ENCODE results near the gene AEBP2.

AEBP2 gene

GRCh38 chr12:19419086-19419485, 20.2 kb upstream of the AEBP2 start:
- H3K9me3 ChIP-seq (ENCODE audit: low read length) = no peaks in the 10 kb centered on the region

GRCh38 chr12:19421503-19422282, 17.6 kb upstream of the AEBP2 start:
- no peaks in the 10 kb centered on the region for H3K9me3 ChIP-seq (ENCODE audit: low read length)
- H3K9ac ChIP-seq (ENCODE audit: low read length) = no peak overlapping the region
- no peak overlapping the region for H2AFZ ChIP-seq (ENCODE audit: low read length)
- TF ChIP-seq EZH2 (IDR thresholded peaks at IDR 0.05; ENCODE audit: borderline replicate concordance, low read length) (no peak), CTCF (IDR thresholded peaks at IDR 0.05; ENCODE audit: low read length) (no peak)
- no peaks in the 10 kb centered on the region for H3K79me2 ChIP-seq (ENCODE audit: insufficient read depth, low read length)
- no peaks in the 10 kb centered on the region for H3K4me1 ChIP-seq (ENCODE audit: insufficient read depth, low read length, severe bottlenecking)
- no peak overlapping the region for H3K4me2 ChIP-seq (ENCODE audit: low read length)
- H3F3A ChIP-seq (ENCODE audit: insufficient read depth, low read length) = no peaks in the 10 kb centered on the region
- no peaks in the 10 kb centered on the region for H3K27me3 ChIP-seq (ENCODE audit: insufficient read depth, low read length)
- no peak overlapping the region for H3K27ac ChIP-seq (ENCODE audit: low read depth, low read length, poor library complexity, severe bottlenecking)
- no peak overlapping the region for H3K4me3 ChIP-seq (ENCODE audit: low read depth, low read length, poor library complexity, severe bottlenecking)
- no peaks in the 10 kb centered on the region for H3K9me2 ChIP-seq (ENCODE audit: low read depth, low read length)
- no peaks in the 10 kb centered on the region for H3K36me3 ChIP-seq (ENCODE audit: insufficient read depth, low read length)
- no peaks in the 10 kb centered on the region for H4K20me1 ChIP-seq (ENCODE audit: insufficient read depth, low read length)

More at GRCh38 chr12:19419086-19419485, 20.2 kb upstream of the AEBP2 start:
- Histone ChIP-seq H3K27ac (ENCODE audit: low read depth, low read length, poor library complexity, severe bottlenecking) (no peak overlapping the region), H2AFZ (ENCODE audit: low read length) (no peak overlapping the region), H3K9me2 (ENCODE audit: low read depth, low read length) (no peaks in the 10 kb centered on the region), H3K4me1 (ENCODE audit: insufficient read depth, low read length, severe bottlenecking) (no peaks in the 10 kb centered on the region), H3K36me3 (ENCODE audit: insufficient read depth, low read length) (no peaks in the 10 kb centered on the region), H3K4me2 (ENCODE audit: low read length) (no peak overlapping the region), H4K20me1 (ENCODE audit: insufficient read depth, low read length) (no peaks in the 10 kb centered on the region), H3K79me2 (ENCODE audit: insufficient read depth, low read length) (no peaks in the 10 kb centered on the region), H3K4me3 (ENCODE audit: low read depth, low read length, poor library complexity, severe bottlenecking) (no peak overlapping the region), H3K27me3 (ENCODE audit: insufficient read depth, low read length) (no peaks in the 10 kb centered on the region), H3F3A (ENCODE audit: insufficient read depth, low read length) (no peaks in the 10 kb centered on the region), H3K9ac (ENCODE audit: low read length) (no peak overlapping the region)
- no peak for TF ChIP-seq EZH2 (IDR thresholded peaks at IDR 0.05; ENCODE audit: borderline replicate concordance, low read length)
- TF ChIP-seq CTCF (IDR thresholded peaks at IDR 0.05; ENCODE audit: low read length) = no peak

- no peak overlapping the region for H3K27ac ChIP-seq (ENCODE audit: low read depth, low read length, poor library complexity, severe bottlenecking)
Observed at GRCh38 chr12:19423166-19423930, 15.9 kb upstream of the AEBP2 start.

More at GRCh38 chr12:19423166-19423930, 15.9 kb upstream of the AEBP2 start:
- H3K4me3 ChIP-seq (ENCODE audit: low read depth, low read length, poor library complexity, severe bottlenecking) = no peak overlapping the region
- H3K9ac ChIP-seq (ENCODE audit: low read length) = no peak overlapping the region
- H2AFZ ChIP-seq (ENCODE audit: low read length) = no peak overlapping the region
- no peak overlapping the region for H3K4me2 ChIP-seq (ENCODE audit: low read length)
- no peaks in the 10 kb centered on the region for H3F3A ChIP-seq (ENCODE audit: insufficient read depth, low read length)
- H3K9me2 ChIP-seq (ENCODE audit: low read depth, low read length) = no peaks in the 10 kb centered on the region
- H3K9me3 ChIP-seq (ENCODE audit: low read length) = no peaks in the 10 kb centered on the region
- H3K4me1 ChIP-seq (ENCODE audit: insufficient read depth, low read length, severe bottlenecking) = no peaks in the 10 kb centered on the region
- H3K79me2 ChIP-seq (ENCODE audit: insufficient read depth, low read length) = no peaks in the 10 kb centered on the region
- H4K20me1 ChIP-seq (ENCODE audit: insufficient read depth, low read length) = no peaks in the 10 kb centered on the region
- TF ChIP-seq EZH2 (IDR thresholded peaks at IDR 0.05; ENCODE audit: borderline replicate concordance, low read length) (no peak), CTCF (IDR thresholded peaks at IDR 0.05; ENCODE audit: low read length) (no peak)
- no peaks in the 10 kb centered on the region for H3K27me3 ChIP-seq (ENCODE audit: insufficient read depth, low read length)
- no peaks in the 10 kb centered on the region for H3K36me3 ChIP-seq (ENCODE audit: insufficient read depth, low read length)
